Measurements from ENCODE around the gene GCN1. TPM values are rescaled to one million over a fixed set of nuclear protein-coding genes. Genes with fewer than 3 reads are reported as not detected.
"Not testable (repeated sequence)": the region's sequence is repeated elsewhere in the genome, so short reads cannot be mapped to it uniquely, and the experiment has no call there.

GCN1 gene
- total and polyA plus RNA-seq, 2 donors (not counting 3 experiments of a cell fraction or from before 2014, with no cell fraction given), result 30.1 to 101 TPM

DNA sequence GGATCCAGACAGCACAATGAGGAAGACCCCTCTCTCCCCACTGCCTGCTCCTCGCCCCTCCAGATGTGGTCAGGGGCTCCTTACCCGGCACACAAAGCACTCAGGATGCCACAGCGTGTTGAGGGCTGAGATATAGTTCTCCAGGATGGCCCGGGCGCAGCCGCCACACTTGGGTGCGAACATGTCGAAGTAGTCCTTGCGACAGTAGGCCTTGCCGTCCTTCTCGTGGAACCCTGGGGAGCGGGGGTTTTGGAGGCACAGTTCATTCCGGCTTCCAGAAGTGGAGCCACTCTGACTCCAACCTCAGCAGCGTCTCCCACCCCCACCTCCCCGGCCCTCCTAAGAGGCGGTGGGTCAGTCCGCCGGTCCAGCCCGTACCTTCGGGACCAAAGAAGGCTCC is 19.2 kb upstream of the GCN1 start:
- no peak overlapping the region for H3K4me3 ChIP-seq (replicated peaks in 1 of 3; ENCODE audit: insufficient read depth in 1 of 3, low read depth in 1 of 3, low read length in 3 of 3)
- intact Hi-C loops (cut with micrococcal nuclease), result no loop called here
- no peaks in the 10 kb centered on the region for H3K9me3 ChIP-seq (replicated peaks; ENCODE audit: control insufficient read depth, insufficient read depth, low read length)
- ChIA-PET POLR2A (interaction anchor here (0.6 to 1.7 kb wide), 2 partner anchors 13 to 217 kb away, joined by 3 to 7 read pairs; partner anchors contain the start of gene RPLP0), CTCF (no interaction called here)
- BruUV-seq (replicated peaks), result no TSS peak
- H3K9ac ChIP-seq (replicated peaks; ENCODE audit: extremely low read depth, insufficient read depth, low read length), result no peak overlapping the region
- H3K9me1 ChIP-seq (replicated peaks; ENCODE audit: control insufficient read depth, extremely low read depth, insufficient read depth, low read length), result no peaks in the 10 kb centered on the region
- no peaks in the 10 kb centered on the region for H3K27me3 ChIP-seq (ENCODE audit: control insufficient read depth in 2 of 2, insufficient read depth in 2 of 2, low read length in 2 of 2)
- no peak overlapping the region for H2AFZ ChIP-seq (ENCODE audit: low read depth, low read length)
- H3K27ac ChIP-seq (ENCODE audit: insufficient read depth, low read depth, low read length), result no peak overlapping the region
- peaks cover 2% of the 10 kb centered on the region for H3K79me2 ChIP-seq (ENCODE audit: control insufficient read depth, insufficient read depth, low read length)
- H3K36me3 ChIP-seq (ENCODE audit: control insufficient read depth in 2 of 2, extremely low read depth in 1 of 2, insufficient read depth in 2 of 2, low read length in 2 of 2), result peaks cover 22 to 63% of the 10 kb centered on the region in 2 experiments
- H3K4me2 ChIP-seq (ENCODE audit: insufficient read depth, low read length), result no peak overlapping the region
- FAIRE-seq, result no peak
- H3K4me1 ChIP-seq (ENCODE audit: control insufficient read depth, extremely low read depth, insufficient read depth, low read length), result no peaks in the 10 kb centered on the region
- dilution Hi-C loops (cut with MboI; ENCODE audit: extremely low pct_ligation_motif_present, low sequenced_read_pairs), result no loop called here
- TF ChIP-seq MYC (IDR thresholded peaks at IDR 0.05; ENCODE audit: low read depth, low read length) (no peak), EZH2 (IDR thresholded peaks at IDR 0.05; ENCODE audit: borderline replicate concordance, low read depth, low read length, severe bottlenecking) (no peak), CTCF (IDR thresholded peaks at IDR 0.05; ENCODE audit: extremely low read depth in 1 of 2, insufficient read depth in 1 of 2, low read depth in 1 of 2, low read length in 2 of 2) (no peak), POLR2AphosphoS5 (IDR thresholded peaks at IDR 0.05; ENCODE audit: insufficient read depth, low read depth, low read length) (no peak), GATA2 (IDR thresholded peaks at IDR 0.05; ENCODE audit: insufficient read depth, insufficient read length, low read depth, low read length) (no peak), FOS (IDR thresholded peaks at IDR 0.05; ENCODE audit: borderline replicate concordance, insufficient read depth, low read length) (no peak), POLR2A (IDR thresholded peaks at IDR 0.05; ENCODE audit: low read depth, low read length) (no peak)
- DNase-seq (ENCODE audit: low read depth, low spot score), result no peak
- H4K20me1 ChIP-seq (replicated peaks; ENCODE audit: control insufficient read depth, extremely low read depth, insufficient read depth, low read length), result no peaks in the 10 kb centered on the region

GRCh38 chr12:120213182-120213581 is 18.7 kb upstream of the GCN1 start:
- H3K4me1 ChIP-seq (ENCODE audit: control insufficient read depth, extremely low read depth, insufficient read depth, low read length); H3K9me3 ChIP-seq (replicated peaks; ENCODE audit: control insufficient read depth, insufficient read depth, low read length); H3K9ac ChIP-seq (replicated peaks; ENCODE audit: extremely low read depth, insufficient read depth, low read length); DNase-seq (ENCODE audit: low read depth, low spot score); H3K4me2 ChIP-seq (ENCODE audit: insufficient read depth, low read length); dilution Hi-C loops (cut with MboI; ENCODE audit: extremely low pct_ligation_motif_present, low sequenced_read_pairs); FAIRE-seq; H3K27me3 ChIP-seq (ENCODE audit: control insufficient read depth in 2 of 2, insufficient read depth in 2 of 2, low read length in 2 of 2); H4K20me1 ChIP-seq (replicated peaks; ENCODE audit: control insufficient read depth, extremely low read depth, insufficient read depth, low read length); intact Hi-C loops (cut with micrococcal nuclease); H3K27ac ChIP-seq (ENCODE audit: insufficient read depth, low read depth, low read length); BruUV-seq (replicated peaks); H2AFZ ChIP-seq (ENCODE audit: low read depth, low read length); H3K4me3 ChIP-seq (replicated peaks in 1 of 3; ENCODE audit: insufficient read depth in 1 of 3, low read depth in 1 of 3, low read length in 3 of 3); H3K9me1 ChIP-seq (replicated peaks; ENCODE audit: control insufficient read depth, extremely low read depth, insufficient read depth, low read length); H3K79me2 ChIP-seq (ENCODE audit: control insufficient read depth, insufficient read depth, low read length): not testable (repeated sequence)
- H3K36me3 ChIP-seq (ENCODE audit: control insufficient read depth in 2 of 2, extremely low read depth in 1 of 2, insufficient read depth in 2 of 2, low read length in 2 of 2), result peaks cover 21 to 63% of the 10 kb centered on the region in 2 experiments
- POLR2A ChIA-PET, result interaction anchor here (0.6 kb wide), 1 partner anchor 218 kb away, joined by 3 read pairs; no protein-coding TSS in a partner anchor
- CTCF ChIA-PET, result interaction anchor here (1.0 kb wide), 1 partner anchor 12 kb away, joined by 3 read pairs; no protein-coding TSS in a partner anchor

Measured in endothelial cell of umbilical vein (primary cell).